Fibroblast of lung (primary cell): ENCODE results near the gene CDKN1A. TPM values are rescaled to one million over a fixed set of nuclear protein-coding genes. Genes with fewer than 3 reads are reported as not detected.
"Not testable (repeated sequence)": the region's sequence is repeated elsewhere in the genome, so short reads cannot be mapped to it uniquely, and the experiment has no call there.

Experiments used
- DNase-seq, 2 donors: peaks; one replicate each; pipeline versions ENCODE4 v3.0.0 to v3.0.0-alpha.2; 2010; ENCODE audit warnings: low read depth in 2 of 2
- H2AFZ ChIP-seq: 2 replicates; pipeline ENCODE4 v1.5.1; 2012; ENCODE audit warnings: low read length, control low read depth, inconsistent platforms
- H3K27ac ChIP-seq: 2 replicates; pipeline ENCODE4 v1.5.1; 2011; ENCODE audit warnings: low read length, control low read depth; ENCODE audit not compliant: insufficient read depth
- H3K27me3 ChIP-seq: 2 replicates; pipeline ENCODE4 v1.5.1; 2011; ENCODE audit warnings: mild to moderate bottlenecking, low read length; ENCODE audit not compliant: control insufficient read depth, insufficient read depth
- H3K36me3 ChIP-seq: 2 replicates; pipeline ENCODE4 v1.5.1; 2011; ENCODE audit warnings: low read length; ENCODE audit not compliant: control insufficient read depth, insufficient read depth
- H3K4me1 ChIP-seq: 2 replicates; pipeline ENCODE4 v1.5.1; 2011; ENCODE audit warnings: low read length; ENCODE audit not compliant: control insufficient read depth, insufficient read depth; ENCODE audit errors: extremely low read depth
- H3K4me2 ChIP-seq: 2 replicates; pipeline ENCODE4 v1.5.1; 2011; ENCODE audit warnings: low read length, control low read depth; ENCODE audit not compliant: insufficient read depth; ENCODE audit errors: extremely low read depth
- H3K4me3 ChIP-seq, 4 experiments: fragments of 200-600 bp in 1 of 4; sonication (generic) in 1 of 4; replicated peaks in 1 of 4; 2 replicates each; pipeline ENCODE4 v1.5.1; 2011 to 2016; ENCODE audit warnings: low read length in 4 of 4, low read depth in 3 of 4, mild to moderate bottlenecking in 3 of 4, control low read depth in 2 of 4, inconsistent platforms in 1 of 4, mixed read lengths in 1 of 4; ENCODE audit not compliant: insufficient read depth in 1 of 4; ENCODE audit errors: control extremely low read depth in 1 of 4
- H3K79me2 ChIP-seq: 2 replicates; pipeline ENCODE4 v1.5.1; 2012; ENCODE audit warnings: mild to moderate bottlenecking, low read length, inconsistent platforms; ENCODE audit not compliant: control insufficient read depth, insufficient read depth
- H3K9ac ChIP-seq: 2 replicates; pipeline ENCODE4 v1.5.1; 2011; ENCODE audit warnings: mild to moderate bottlenecking, low read length, control low read depth; ENCODE audit not compliant: insufficient read depth
- H3K9me3 ChIP-seq: 2 replicates; pipeline ENCODE4 v1.5.1; 2012; ENCODE audit warnings: low read depth, low read length; ENCODE audit not compliant: control insufficient read depth, insufficient read depth
- H4K20me1 ChIP-seq: 2 replicates; pipeline ENCODE4 v1.5.1; 2011; ENCODE audit warnings: low read length; ENCODE audit not compliant: control insufficient read depth, insufficient read depth; ENCODE audit errors: extremely low read depth
- CTCF ChIP-seq, 2 donors: IDR thresholded peaks in 1 of 2; conservative IDR thresholded peaks in 1 of 2; 1 replicate in 1 of 2; 2 replicates in 1 of 2; pipeline ENCODE4 v1.5.1; 2011 to 2012; ENCODE audit warnings: low read length in 2 of 2, control low read depth in 1 of 2, inconsistent platforms in 1 of 2, low read depth in 1 of 2, mild to moderate bottlenecking in 1 of 2
- EZH2 ChIP-seq: IDR thresholded peaks from 2 replicates; pipeline ENCODE4 v1.5.1; 2012; ENCODE audit warnings: low read length, control low read depth, mild to moderate bottlenecking; ENCODE audit errors: missing control alignments
- polyA plus RNA-seq, 2 donors: library from polyadenylated mRNA; depleted of rRNA in 1 of 2; stranded (reverse) in 1 of 2; unstranded in 1 of 2; fragments of >200 nt; gene quantifications; 2 replicates each; pipeline ENCODE4 v1.2.1, GENCODE V29; 2011 to 2012; ENCODE audit warnings: missing spikeins in 1 of 2
- total RNA-seq: library from RNA; depleted of rRNA; stranded (reverse); fragments of >200 nt; gene quantifications from 2 replicates; pipeline ENCODE4 v1.2.1, GENCODE V29; 2014

Gene CDKN1A
- total and polyA plus RNA-seq, 2 donors (not counting 1 experiment from before 2014, with no cell fraction given) = 166 to 900 TPM

GRCh38 chr6:36722879-36723278 is 44.4 kb downstream of the CDKN1A start:
- no peaks in the 10 kb centered on the region for H4K20me1 ChIP-seq
- no peak overlapping the region for H3K4me3 ChIP-seq
- H3K4me1 ChIP-seq = no peaks in the 10 kb centered on the region
- DNase-seq = no peak
- no peak overlapping the region for H3K4me2 ChIP-seq
- TF ChIP-seq EZH2 (no peak), CTCF (conservative IDR thresholded peaks at IDR 0.05 in 1 of 2, IDR thresholded peaks at IDR 0.05 in 1 of 2; ENCODE audit: low read depth in 1 of 2, low read length in 2 of 2) (no peak)
- no peaks in the 10 kb centered on the region for H3K9me3 ChIP-seq
- no peaks in the 10 kb centered on the region for H3K79me2 ChIP-seq
- no peak overlapping the region for H3K9ac ChIP-seq
- H2AFZ ChIP-seq = no peak overlapping the region
- no peaks in the 10 kb centered on the region for H3K27me3 ChIP-seq
- H3K27ac ChIP-seq = no peak overlapping the region
- no peaks in the 10 kb centered on the region for H3K36me3 ChIP-seq

- DNase-seq, H3K4me3 ChIP-seq, H3K9me3 ChIP-seq, H3K4me1 ChIP-seq, H3K27me3 ChIP-seq, H4K20me1 ChIP-seq, H3K4me2 ChIP-seq, H3K27ac ChIP-seq, H3K9ac ChIP-seq, H2AFZ ChIP-seq, H3K79me2 ChIP-seq, H3K36me3 ChIP-seq: not testable (repeated sequence)
These were observed 45.5 kb downstream of the CDKN1A start for GRCh38 chr6:36723992-36724391.

- peak; percentile 59 to 65 for TF ChIP-seq CTCF (conservative IDR thresholded peaks at IDR 0.05 in 1 of 2, IDR thresholded peaks at IDR 0.05 in 1 of 2; ENCODE audit: low read depth in 1 of 2, low read length in 2 of 2)
- TF ChIP-seq EZH2 = no peak
- Histone ChIP-seq H3K9ac (no peak overlapping the region), H3K9me3 (no peaks in the 10 kb centered on the region), H4K20me1 (no peaks in the 10 kb centered on the region), H3K4me2 (no peak overlapping the region), H3K27me3 (no peaks in the 10 kb centered on the region), H3K79me2 (no peaks in the 10 kb centered on the region), H3K27ac (no peak overlapping the region), H3K36me3 (no peaks in the 10 kb centered on the region), H3K4me1 (peaks cover 2% of the 10 kb centered on the region), H2AFZ (no peak overlapping the region), H3K4me3 (no peak overlapping the region)
- DNase-seq = peak; percentile 52 to 72
These were observed 46.2 kb downstream of the CDKN1A start for GRCh38 chr6:36724514-36725390.
